Heart left ventricle (tissue), 13 donors: ENCODE results near the gene KCNK2.

ENCODE experiments used
- POLR2A ChIP-seq, 2 donors: fragments of 450-650 bp; IDR thresholded peaks; one replicate each; pipeline ENCODE4 v1.6.1; 2017; ENCODE audit warnings: antibody characterized with exemption in 2 of 2, mild to moderate bottlenecking in 2 of 2, moderate library complexity in 2 of 2
- TF ChIP-seq, protein P1 (sequence below), 12 donors: fragments of 200-600 bp; sonication (generic) in 4 of 12; IDR thresholded peaks; one replicate each; pipeline versions ENCODE4 v1.5.0 to v1.8.0; 2018 to 2022; ENCODE audit warnings: antibody characterized with exemption in 12 of 12, mild to moderate bottlenecking in 5 of 12
- donor health status: ischemic (EF 13 %, LVEDD 7.1; RV severe dilation, severe dysfunction).
- donor health status: DM: no; HTN: yes; CAD: no.
- donor health status: DM: no; HTN: no; CAD: no.
- donor health status: ischemic (EF 25% LVEDD 6.9; RV normal size, moderate dysfunction).
- donor health status: ischemic (EF 25% LVEDD 5.7; RV mildly dilated, moderate dysfunction).
- donor health status: ischemic (EF 35%, LVEDD 5.7; RV mildly dilated, moderate dysfunction).
- donor health status: nonischemic (EF 11% LVEDD 7.7; RV severe dilation, severe dysfunction).
- donor health status: DM: yes; HTN: yes; CAD: no.
- donor health status: PGD.
- donor health status: ischemic (EF 29% LVEDD 5.4; RV normal size, mild dysfunction).
- donor health status: nonischemic (EF 23%, LVEDD 6.1; RV moderate dilation, normal function).

DNA sequence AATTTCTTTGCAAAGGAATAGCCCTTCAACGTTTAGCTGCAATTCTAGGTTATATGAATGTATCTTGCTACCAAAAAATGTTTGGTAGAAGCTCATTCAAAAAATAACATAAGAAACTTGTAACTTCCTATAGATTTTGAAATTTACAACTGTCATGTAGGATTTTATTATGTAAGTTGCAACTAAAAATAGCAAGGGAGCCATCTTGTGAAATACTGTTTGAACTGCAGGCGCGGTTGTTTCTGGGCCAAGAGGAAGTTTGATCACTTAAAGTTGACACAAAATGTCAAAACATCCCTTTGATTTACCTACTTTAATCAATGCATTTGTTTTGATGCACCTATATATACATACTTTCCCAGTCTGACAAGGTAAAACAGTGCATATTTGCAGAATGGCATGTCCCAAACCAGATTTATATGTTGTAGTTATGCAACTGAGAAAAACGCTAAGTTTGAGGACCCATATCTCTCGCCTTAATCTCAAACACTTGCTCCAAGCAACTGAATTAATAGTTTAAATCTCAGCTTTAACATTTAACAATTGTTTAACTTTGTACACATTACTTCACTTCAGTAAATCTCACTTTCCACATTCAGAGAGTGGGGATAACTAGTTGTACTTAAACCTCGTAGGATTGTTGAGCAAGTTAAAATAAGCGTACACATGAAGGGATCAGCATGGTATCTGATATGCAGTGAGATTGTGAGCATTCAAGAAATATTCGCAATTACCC is 63.9 kb downstream of the KCNK2 start:
- TF ChIP-seq, protein P1, sequence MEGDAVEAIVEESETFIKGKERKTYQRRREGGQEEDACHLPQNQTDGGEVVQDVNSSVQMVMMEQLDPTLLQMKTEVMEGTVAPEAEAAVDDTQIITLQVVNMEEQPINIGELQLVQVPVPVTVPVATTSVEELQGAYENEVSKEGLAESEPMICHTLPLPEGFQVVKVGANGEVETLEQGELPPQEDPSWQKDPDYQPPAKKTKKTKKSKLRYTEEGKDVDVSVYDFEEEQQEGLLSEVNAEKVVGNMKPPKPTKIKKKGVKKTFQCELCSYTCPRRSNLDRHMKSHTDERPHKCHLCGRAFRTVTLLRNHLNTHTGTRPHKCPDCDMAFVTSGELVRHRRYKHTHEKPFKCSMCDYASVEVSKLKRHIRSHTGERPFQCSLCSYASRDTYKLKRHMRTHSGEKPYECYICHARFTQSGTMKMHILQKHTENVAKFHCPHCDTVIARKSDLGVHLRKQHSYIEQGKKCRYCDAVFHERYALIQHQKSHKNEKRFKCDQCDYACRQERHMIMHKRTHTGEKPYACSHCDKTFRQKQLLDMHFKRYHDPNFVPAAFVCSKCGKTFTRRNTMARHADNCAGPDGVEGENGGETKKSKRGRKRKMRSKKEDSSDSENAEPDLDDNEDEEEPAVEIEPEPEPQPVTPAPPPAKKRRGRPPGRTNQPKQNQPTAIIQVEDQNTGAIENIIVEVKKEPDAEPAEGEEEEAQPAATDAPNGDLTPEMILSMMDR (IDR thresholded peaks at IDR 0.05), result no peak
- no peak for TF ChIP-seq POLR2A (IDR thresholded peaks at IDR 0.05)
